Effector CD8-positive, alpha-beta T cell (primary cell): ENCODE results near the gene ATXN7L2.

Experiments used
- DNase-seq: peaks from one replicate; lab custom pipeline; 2025; lab: John Stamatoyannopoulos, UW

Gene ATXN7L2

GRCh38 chr1:109497449-109498160, 13.9 kb downstream of the ATXN7L2 start:
- DNase-seq, result no peak

DNA sequence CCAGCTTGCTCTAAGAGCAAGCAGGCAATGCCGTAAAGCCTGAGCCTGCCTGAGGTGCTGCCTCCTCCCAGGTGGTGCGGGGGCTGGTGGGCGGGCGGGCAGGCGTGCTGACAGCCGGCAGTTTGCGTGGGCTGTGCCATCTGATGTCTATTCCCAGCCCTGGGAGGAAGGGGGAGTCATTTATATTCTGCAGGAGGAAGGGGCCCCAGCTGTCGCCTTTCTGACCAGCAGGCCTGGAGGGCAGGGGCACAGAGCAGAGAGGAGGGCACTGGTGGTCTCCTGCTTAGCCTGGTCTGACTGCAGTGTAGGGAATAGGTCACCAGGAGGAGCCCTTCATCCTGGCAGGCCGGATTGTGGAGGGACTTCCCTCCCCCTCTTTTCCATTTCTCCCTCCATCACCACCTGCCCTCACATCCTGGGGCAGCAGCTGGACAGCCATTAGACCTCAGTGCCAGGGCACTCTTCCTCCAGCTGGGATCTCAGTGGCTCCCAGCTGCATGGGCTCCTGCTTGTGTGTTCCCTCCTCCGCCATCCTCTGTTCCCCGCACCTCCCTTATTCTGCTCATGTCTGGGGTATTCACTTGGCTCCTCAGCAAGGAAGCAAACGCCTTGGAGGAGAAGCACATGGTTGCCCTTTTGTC, 14.6 kb downstream of the ATXN7L2 start:
- DNase-seq, result peak; percentile 39

DNA sequence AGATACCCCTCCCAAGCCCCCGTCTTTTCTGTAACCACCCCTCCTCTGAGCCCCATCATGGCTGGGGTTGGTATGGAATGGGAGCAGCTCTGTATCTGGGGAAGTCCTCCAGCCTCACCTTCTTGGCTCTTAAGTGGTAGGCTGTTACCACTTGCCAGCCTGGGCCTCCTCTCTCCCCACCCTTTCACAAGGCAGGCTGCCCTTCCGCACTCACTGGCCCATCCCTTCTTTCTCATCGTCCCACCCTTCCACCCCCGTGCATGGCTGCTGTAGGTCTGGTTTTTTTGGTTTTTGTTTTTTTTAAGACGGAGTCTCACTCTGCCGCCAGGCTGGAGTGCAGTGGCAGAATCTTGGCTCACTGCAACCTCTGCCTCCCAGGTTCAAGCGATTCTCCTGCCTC, 15.4 kb downstream of the ATXN7L2 start:
- no peak for DNase-seq

DNA sequence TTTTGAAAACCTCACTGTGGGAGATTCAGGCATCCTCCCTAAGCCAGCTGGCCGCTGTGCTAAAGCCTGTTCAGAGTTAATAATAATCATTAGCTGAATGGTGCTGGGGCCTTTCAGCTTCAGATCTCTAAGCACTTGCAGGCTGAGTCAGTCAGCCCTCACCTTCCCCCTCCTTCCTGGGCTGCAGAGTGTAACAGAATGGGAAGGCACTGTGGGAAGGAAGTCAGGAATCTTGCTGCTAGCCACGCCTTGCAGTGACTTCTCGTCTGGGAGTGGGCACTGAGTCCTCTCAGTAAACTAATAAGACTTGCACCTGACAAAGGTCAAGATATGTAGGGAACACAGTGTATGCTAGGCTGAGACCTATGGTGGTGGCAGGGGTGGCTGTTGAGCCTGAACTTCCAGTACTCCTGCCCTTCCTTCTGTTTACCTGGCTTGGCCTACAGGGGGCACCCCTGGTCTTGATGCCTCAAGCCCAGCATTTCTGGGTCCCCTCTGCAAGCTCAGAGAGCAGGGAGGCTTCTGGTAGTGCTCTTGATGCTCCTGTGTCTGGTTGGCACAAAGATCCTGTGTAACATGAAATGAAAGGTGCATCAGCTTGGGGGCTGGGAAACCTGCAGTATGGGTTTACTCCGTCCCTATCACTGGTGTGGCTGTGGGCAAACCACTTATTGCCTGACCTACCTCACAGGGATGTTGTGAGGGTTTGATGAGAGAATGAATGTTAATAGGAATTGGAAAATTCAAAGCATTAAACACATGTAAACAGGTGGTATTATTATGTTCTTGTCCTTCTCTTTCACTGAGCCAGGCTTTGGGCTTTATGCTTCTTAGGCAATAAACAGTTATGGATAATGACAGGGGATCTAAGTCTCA, 16.2 kb downstream of the ATXN7L2 start:
- peak; percentile 52 for DNase-seq

- no peak for DNase-seq
Observed at GRCh38 chr1:109500941-109501381, 17.3 kb downstream of the ATXN7L2 start.

- no peak for DNase-seq
Observed at GRCh38 chr1:109501644-109502363, 18.1 kb downstream of the ATXN7L2 start.

DNA sequence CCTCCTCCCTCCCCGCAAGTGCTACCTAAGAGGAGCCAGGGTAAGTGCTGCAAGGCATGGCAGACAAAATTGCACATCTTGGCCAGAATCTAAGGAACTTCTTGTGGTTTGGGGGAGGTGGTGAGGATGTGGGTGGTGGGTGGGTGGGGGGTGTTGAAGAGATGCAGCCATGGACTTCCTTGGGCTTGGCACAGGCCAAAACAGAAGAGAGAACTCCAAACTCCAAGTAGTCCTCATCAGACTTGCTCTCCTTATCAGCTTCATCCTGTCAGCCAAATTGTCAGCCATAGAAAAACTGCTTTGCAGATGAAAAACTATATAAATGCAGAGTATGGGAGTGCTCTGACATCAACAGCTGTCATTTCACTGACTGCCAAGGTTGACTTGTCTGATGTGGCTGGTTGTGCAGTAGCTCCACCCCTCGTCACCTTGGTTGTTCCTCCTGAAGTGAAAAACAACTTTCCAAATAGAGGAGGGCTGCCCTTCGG, 18.7 kb downstream of the ATXN7L2 start:
- DNase-seq, result peak; percentile 48

DNA sequence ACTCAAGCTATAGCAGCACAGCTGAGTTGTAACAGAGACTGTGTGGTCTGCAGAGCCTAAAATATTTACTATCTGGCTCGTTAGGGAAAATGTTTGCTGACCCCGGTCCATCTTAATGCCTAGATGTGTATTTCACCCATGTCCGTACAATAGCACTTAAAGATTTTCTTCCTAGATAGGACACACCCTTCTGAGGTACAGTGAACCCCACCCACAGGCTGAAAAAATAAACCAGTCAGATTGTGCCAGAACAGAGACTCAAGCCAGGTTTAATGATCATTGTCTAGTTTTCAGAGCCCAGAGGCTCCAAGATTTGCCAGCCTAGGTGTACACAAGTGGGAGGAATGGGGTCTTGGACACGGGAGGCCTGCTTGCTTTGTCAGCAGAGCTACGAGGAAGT, 20.2 kb downstream of the ATXN7L2 start:
- DNase-seq, result no peak

- no peak for DNase-seq
Observed at GRCh38 chr1:109504974-109505373, 21.3 kb downstream of the ATXN7L2 start.

DNA sequence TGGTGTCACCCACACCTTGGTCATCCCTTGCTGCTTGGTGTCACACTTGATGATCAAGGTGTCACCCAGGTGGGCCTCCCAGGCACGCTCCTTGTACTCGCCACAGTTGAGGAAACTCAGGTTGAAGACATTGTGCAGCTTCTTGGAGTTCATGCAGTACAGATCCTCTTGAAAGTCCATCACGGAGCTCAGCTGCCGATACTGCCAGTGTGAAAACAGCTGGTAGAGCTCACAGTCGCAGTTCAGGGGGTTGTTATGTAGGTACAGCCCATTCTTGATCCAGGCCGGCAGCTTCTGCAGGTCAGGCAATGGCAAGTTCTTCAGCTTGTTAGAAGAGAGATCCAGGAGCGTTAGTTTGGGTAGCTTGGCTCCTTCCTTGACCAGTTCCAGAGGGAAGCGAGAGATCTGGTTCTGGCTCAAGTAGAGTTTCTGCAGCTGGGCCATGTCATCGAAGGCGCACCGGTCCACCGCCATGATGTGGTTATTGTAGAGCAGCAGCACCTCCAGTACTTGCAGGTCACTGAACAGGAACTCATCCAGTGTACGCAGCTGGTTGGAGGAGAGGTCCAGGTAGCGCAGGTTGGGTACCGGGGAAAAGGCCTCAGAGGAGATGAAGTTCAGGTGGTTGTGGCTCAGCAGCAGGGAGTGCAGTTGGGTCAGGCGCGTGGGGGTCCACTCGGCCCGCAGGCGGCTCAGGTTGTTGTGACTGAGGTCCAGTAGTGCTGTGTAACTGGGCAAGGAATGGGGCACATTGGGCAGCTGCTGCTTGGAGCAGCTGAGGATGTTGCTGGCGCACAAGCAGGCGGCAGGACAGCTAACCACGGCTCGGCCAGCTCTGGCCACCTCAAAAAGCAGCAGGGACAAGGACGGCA, 24.5 kb downstream of the ATXN7L2 start:
- DNase-seq, result no peak

- DNase-seq, result no peak
Observed at GRCh38 chr1:109508873-109509175, 25.1 kb downstream of the ATXN7L2 start.

DNA sequence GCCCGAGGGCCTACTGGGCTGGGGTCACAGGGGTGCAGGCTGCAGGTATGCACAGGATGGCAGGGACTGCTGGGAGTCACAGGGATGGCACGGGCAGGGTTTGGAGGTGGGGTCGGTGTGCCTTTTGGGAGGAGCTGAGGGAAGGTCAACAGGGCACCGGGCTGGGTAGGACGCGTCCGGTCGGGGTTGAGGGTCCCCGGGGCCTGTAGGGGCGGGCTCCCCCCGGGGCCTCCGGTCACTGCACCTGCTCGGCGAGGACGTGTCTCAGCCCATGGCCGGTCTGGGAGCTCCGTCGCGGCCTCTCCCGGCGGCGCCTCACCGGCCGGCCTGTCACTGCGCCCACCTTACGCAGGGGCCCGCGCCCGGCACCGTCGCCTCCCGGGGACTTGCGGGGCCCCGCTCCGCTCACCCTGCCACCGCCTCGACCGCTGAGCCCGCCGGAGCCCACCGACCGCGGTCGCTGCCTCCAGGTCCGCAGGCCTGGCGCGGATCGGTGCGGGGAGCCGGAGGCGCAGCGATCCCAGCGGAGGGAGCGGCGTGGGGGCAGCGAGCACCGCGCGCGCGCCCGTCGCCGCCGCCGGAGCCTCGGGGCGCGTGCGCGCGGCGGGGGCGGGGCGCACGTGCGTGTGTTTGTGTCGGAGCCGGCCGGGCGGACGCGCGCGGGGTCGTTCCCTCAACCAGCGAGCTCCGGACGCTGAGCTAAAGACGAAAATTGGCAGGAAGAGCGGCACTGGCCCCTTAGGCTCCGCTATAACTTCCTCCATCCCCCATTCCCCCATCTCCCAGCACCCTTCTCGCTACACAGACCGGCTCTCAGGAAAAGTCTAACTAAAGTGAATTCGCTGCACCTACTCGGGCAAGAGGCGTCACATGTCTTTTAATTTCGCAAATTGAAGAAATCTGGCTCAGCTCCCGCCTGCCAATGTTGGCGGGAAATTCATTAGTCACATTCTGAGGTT, 25.8 kb downstream of the ATXN7L2 start, which contains the start of gene AMIGO1:
Gene AMIGO1, minus strand, starts transcription at position 552 of the 959 bp plus-strand sequence. CDS start 815 bp downstream, outside the sequence.
- DNase-seq, result peak; percentile 42

DNA sequence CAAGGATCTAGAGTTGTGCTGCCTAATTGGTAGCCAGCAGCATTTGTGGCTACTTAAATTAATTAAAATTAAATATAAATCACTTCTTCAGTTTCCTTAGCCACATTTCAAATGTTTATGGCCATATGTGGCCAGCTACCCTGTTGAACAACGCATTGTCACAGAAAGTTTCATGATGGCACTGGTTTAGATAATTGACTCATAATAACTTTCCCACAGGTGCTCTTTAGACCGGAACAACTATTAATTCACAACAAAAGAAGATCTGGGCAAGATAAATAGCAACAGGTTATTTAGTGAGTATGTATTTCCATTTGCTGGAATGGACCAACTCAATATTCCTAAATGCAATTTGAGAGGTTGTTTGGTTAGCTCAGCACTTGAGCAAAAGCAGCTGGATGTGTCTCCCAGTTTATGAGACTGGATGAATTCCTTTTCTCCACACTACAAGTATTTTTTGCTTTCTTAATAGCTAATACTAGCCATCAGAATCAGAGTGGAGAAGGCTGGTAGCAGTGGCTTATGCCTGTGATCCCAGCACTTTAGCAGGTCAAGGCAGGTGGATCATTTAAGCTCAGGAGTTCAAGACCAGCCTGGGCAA, 29.5 kb downstream of the ATXN7L2 start:
- DNase-seq, result no peak

GRCh38 chr1:109514846-109515245, 31.1 kb downstream of the ATXN7L2 start:
- DNase-seq, result no peak

DNA sequence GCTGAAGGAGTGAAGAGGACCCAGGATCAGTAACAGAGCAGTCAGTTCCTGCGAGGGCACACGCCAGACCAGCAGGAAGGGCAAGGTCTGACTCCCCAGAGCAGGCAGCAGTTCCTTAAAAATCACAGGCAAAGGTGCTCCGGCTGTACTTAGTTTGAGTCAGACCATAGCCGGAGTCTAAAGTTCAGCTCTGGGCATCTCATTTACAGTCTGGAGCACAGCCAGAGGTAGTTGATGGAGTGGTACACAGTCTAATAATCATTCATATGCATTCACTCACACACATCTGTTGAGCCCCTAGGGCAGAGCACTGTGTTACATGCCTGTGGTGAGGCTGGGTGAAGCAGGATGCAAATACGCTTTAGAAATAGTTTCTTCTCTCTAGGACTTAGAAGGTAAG, 33.2 kb downstream of the ATXN7L2 start:
- no peak for DNase-seq

DNA sequence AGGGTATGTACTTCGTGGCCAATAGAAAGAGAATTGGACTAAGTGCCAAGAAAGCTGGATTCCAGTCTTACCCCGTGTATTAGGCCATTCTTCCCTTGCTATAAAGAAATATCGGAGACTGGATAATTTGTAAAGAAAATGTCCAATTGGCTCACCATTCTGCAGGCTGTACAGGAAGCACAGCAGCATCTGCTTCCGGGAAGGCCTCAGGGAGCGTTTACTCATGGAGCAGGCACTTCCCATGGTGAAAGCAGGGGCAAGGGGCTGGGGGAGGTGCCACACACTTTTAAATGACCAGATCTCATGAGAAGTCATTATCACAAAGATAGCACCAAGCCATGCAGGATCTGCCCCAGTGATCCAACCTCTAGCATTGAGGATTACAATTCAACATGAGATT, 33.6 kb downstream of the ATXN7L2 start:
- no peak for DNase-seq

- no peak for DNase-seq
Observed at GRCh38 chr1:109521002-109521951, 37.6 kb downstream of the ATXN7L2 start.

GRCh38 chr1:109522026-109522425, 38.3 kb downstream of the ATXN7L2 start:
- no peak for DNase-seq
